Measurements from ENCODE around the gene ABCC1. TPM values are rescaled to one million over a fixed set of nuclear protein-coding genes. Genes with fewer than 3 reads are reported as not detected.
A peak's percentile ranks its signal among the peaks of the same experiment; 100 is the strongest.

Gene ABCC1
- total RNA-seq (3.0 TPM), polyA plus RNA-seq (ENCODE audit: insufficient read depth in 1 of 8, insufficient read length in 8 of 8, low replicate concordance in 1 of 8) (1 to 10 TPM; 3.9 to 8.5 (median 5.8) TPM)
- long read RNA-seq, donor 1, partial matches to known transcripts = 0 of 1 reads
- long read RNA-seq, donor 1, other reads (novel, unspliced or antisense) = 0 of 1 reads
- long read RNA-seq, donor 2 = 0 reads
- long read RNA-seq, donor 3, partial matches to known transcripts = 0 of 1 reads
- long read RNA-seq, donor 3, other reads (novel, unspliced or antisense) = 0 of 1 reads
- long read RNA-seq, donor 4 = 0 reads
- long read RNA-seq, donor 5, full-length matches to known transcripts = 1 of 1 reads
- long read RNA-seq, donor 5, partial matches to known transcripts = 0 of 1 reads
- long read RNA-seq, donor 5, other reads (novel, unspliced or antisense) = 0 of 1 reads
- long read RNA-seq, donor 6 = 0 reads
- long read RNA-seq, donor 7 = 0 reads
- long read RNA-seq, donor 8 = 0 reads
- long read RNA-seq, donor 9 = 0 reads
- long read RNA-seq, donor 10, full-length matches to known transcripts = 1 of 1 reads
- long read RNA-seq, donor 10, partial matches to known transcripts = 0 of 1 reads
- long read RNA-seq, donor 10, other reads (novel, unspliced or antisense) = 0 of 1 reads
- long read RNA-seq, donor 11, partial matches to known transcripts = 6 of 6 reads
- long read RNA-seq, donor 11, other reads (novel, unspliced or antisense) = 0 of 6 reads

GRCh38 chr16:15949210-15950160, at the start of gene ABCC1:
Gene ABCC1 (plus strand): TSS chr16:15949616. CDS start chr16:15949752, 136 bp downstream.
- WGBS (ENCODE audit: insufficient coverage) = under 1% methylated on average over 92 of the region's 112 CpGs
- no peaks in the 10 kb centered on the region for H3K9me3 ChIP-seq (replicated peaks; ENCODE audit: control insufficient read depth, low read depth, low read length)
- H3K4me1 ChIP-seq (ENCODE audit: control insufficient read depth, insufficient read depth, low read length) = peaks cover 16% of the 10 kb centered on the region
- H3K4me3 ChIP-seq (ENCODE audit: low read length) = peak within 1 kb of the TSS; percentile 55
- DNase-seq = peak; percentile 59
- no peaks in the 10 kb centered on the region for H3K36me3 ChIP-seq (ENCODE audit: control insufficient read depth, insufficient read depth, low read length)
- H3K27ac ChIP-seq (ENCODE audit: low read length) = peak within 1 kb of the TSS; percentile 51
- peaks cover 7% of the 10 kb centered on the region for H3K27me3 ChIP-seq (ENCODE audit: control insufficient read depth, insufficient read depth, low read length)

- no peak overlapping the region for H3K27ac ChIP-seq (ENCODE audit: low read length)
- no peak overlapping the region for H3K4me3 ChIP-seq (ENCODE audit: low read length)
- no peaks in the 10 kb centered on the region for H3K27me3 ChIP-seq (ENCODE audit: control insufficient read depth, insufficient read depth, low read length)
- no peak for DNase-seq
- H3K36me3 ChIP-seq (ENCODE audit: control insufficient read depth, insufficient read depth, low read length) = no peaks in the 10 kb centered on the region
- H3K9me3 ChIP-seq (replicated peaks; ENCODE audit: control insufficient read depth, low read depth, low read length) = no peaks in the 10 kb centered on the region
- H3K4me1 ChIP-seq (ENCODE audit: control insufficient read depth, insufficient read depth, low read length) = no peaks in the 10 kb centered on the region
- WGBS (ENCODE audit: insufficient coverage) = no CpG with 5 or more reads among the region's 3 CpGs
These were observed 49.1 kb upstream of the ABCC1 start for GRCh38 chr16:15900357-15900756.

GRCh38 chr16:15900901-15901500, 48.4 kb upstream of the ABCC1 start:
- no peak overlapping the region for H3K27ac ChIP-seq (ENCODE audit: low read length)
- DNase-seq = no peak
- no peak overlapping the region for H3K4me3 ChIP-seq (ENCODE audit: low read length)
- H3K4me1 ChIP-seq (ENCODE audit: control insufficient read depth, insufficient read depth, low read length) = no peaks in the 10 kb centered on the region
- no peaks in the 10 kb centered on the region for H3K9me3 ChIP-seq (replicated peaks; ENCODE audit: control insufficient read depth, low read depth, low read length)
- WGBS (ENCODE audit: insufficient coverage) = 69% methylated on average over 2 of the region's 6 CpGs
- H3K27me3 ChIP-seq (ENCODE audit: control insufficient read depth, insufficient read depth, low read length) = no peaks in the 10 kb centered on the region
- H3K36me3 ChIP-seq (ENCODE audit: control insufficient read depth, insufficient read depth, low read length) = no peaks in the 10 kb centered on the region

GRCh38 chr16:15903960-15904359, 45.5 kb upstream of the ABCC1 start:
- DNase-seq = no peak
- H3K9me3 ChIP-seq (replicated peaks; ENCODE audit: control insufficient read depth, low read depth, low read length) = peaks cover 3% of the 10 kb centered on the region
- no peaks in the 10 kb centered on the region for H3K4me1 ChIP-seq (ENCODE audit: control insufficient read depth, insufficient read depth, low read length)
- H3K36me3 ChIP-seq (ENCODE audit: control insufficient read depth, insufficient read depth, low read length) = no peaks in the 10 kb centered on the region
- WGBS (ENCODE audit: insufficient coverage) = 92% methylated on average over 2 of the region's 5 CpGs
- H3K27me3 ChIP-seq (ENCODE audit: control insufficient read depth, insufficient read depth, low read length) = no peaks in the 10 kb centered on the region
- no peak overlapping the region for H3K27ac ChIP-seq (ENCODE audit: low read length)
- H3K4me3 ChIP-seq (ENCODE audit: low read length) = no peak overlapping the region

GRCh38 chr16:15906439-15906838, 43.0 kb upstream of the ABCC1 start:
- WGBS (ENCODE audit: insufficient coverage) = 100% methylated on average over 1 of the region's 2 CpGs
- Histone ChIP-seq H3K4me3 (ENCODE audit: low read length) (no peak overlapping the region), H3K9me3 (replicated peaks; ENCODE audit: control insufficient read depth, low read depth, low read length) (peaks cover 3% of the 10 kb centered on the region), H3K27ac (ENCODE audit: low read length) (no peak overlapping the region), H3K4me1 (ENCODE audit: control insufficient read depth, insufficient read depth, low read length) (no peaks in the 10 kb centered on the region), H3K36me3 (ENCODE audit: control insufficient read depth, insufficient read depth, low read length) (no peaks in the 10 kb centered on the region), H3K27me3 (ENCODE audit: control insufficient read depth, insufficient read depth, low read length) (no peaks in the 10 kb centered on the region)
- no peak for DNase-seq

GRCh38 chr16:15907863-15908478, 41.4 kb upstream of the ABCC1 start:
- Histone ChIP-seq H3K27me3 (ENCODE audit: control insufficient read depth, insufficient read depth, low read length) (no peaks in the 10 kb centered on the region), H3K36me3 (ENCODE audit: control insufficient read depth, insufficient read depth, low read length) (no peaks in the 10 kb centered on the region), H3K4me3 (ENCODE audit: low read length) (no peak overlapping the region), H3K9me3 (replicated peaks; ENCODE audit: control insufficient read depth, low read depth, low read length) (peaks cover 3% of the 10 kb centered on the region), H3K4me1 (ENCODE audit: control insufficient read depth, insufficient read depth, low read length) (no peaks in the 10 kb centered on the region), H3K27ac (ENCODE audit: low read length) (no peak overlapping the region)
- no peak for DNase-seq
- WGBS (ENCODE audit: insufficient coverage) = 51% methylated on average over 5 of the region's 7 CpGs

- 87% methylated on average over 1 of the region's 3 CpGs for WGBS (ENCODE audit: insufficient coverage)
- DNase-seq = no peak
- Histone ChIP-seq H3K4me1 (ENCODE audit: control insufficient read depth, insufficient read depth, low read length) (no peaks in the 10 kb centered on the region), H3K36me3 (ENCODE audit: control insufficient read depth, insufficient read depth, low read length) (no peaks in the 10 kb centered on the region), H3K27me3 (ENCODE audit: control insufficient read depth, insufficient read depth, low read length) (no peaks in the 10 kb centered on the region), H3K27ac (ENCODE audit: low read length) (no peak overlapping the region), H3K4me3 (ENCODE audit: low read length) (no peak overlapping the region), H3K9me3 (replicated peaks; ENCODE audit: control insufficient read depth, low read depth, low read length) (peaks cover 3% of the 10 kb centered on the region)
These were observed 38.2 kb upstream of the ABCC1 start for GRCh38 chr16:15911198-15911597.

- Histone ChIP-seq H3K27ac (ENCODE audit: low read length) (no peak overlapping the region), H3K9me3 (replicated peaks; ENCODE audit: control insufficient read depth, low read depth, low read length) (no peaks in the 10 kb centered on the region), H3K27me3 (ENCODE audit: control insufficient read depth, insufficient read depth, low read length) (no peaks in the 10 kb centered on the region), H3K4me3 (ENCODE audit: low read length) (no peak overlapping the region), H3K36me3 (ENCODE audit: control insufficient read depth, insufficient read depth, low read length) (no peaks in the 10 kb centered on the region), H3K4me1 (ENCODE audit: control insufficient read depth, insufficient read depth, low read length) (no peaks in the 10 kb centered on the region)
- 36% methylated on average over 3 of the region's 7 CpGs for WGBS (ENCODE audit: insufficient coverage)
- DNase-seq = no peak
These were observed 36.2 kb upstream of the ABCC1 start for GRCh38 chr16:15913046-15913698.

- WGBS (ENCODE audit: insufficient coverage) = no CpG with 5 or more reads among the region's 5 CpGs
- H3K4me1 ChIP-seq (ENCODE audit: control insufficient read depth, insufficient read depth, low read length) = no peaks in the 10 kb centered on the region
- no peak overlapping the region for H3K27ac ChIP-seq (ENCODE audit: low read length)
These were observed 33.8 kb upstream of the ABCC1 start for GRCh38 chr16:15915555-15916081.

More at GRCh38 chr16:15915555-15916081, 33.8 kb upstream of the ABCC1 start:
- H3K27me3 ChIP-seq (ENCODE audit: control insufficient read depth, insufficient read depth, low read length) = no peaks in the 10 kb centered on the region
- H3K9me3 ChIP-seq (replicated peaks; ENCODE audit: control insufficient read depth, low read depth, low read length) = no peaks in the 10 kb centered on the region
- no peaks in the 10 kb centered on the region for H3K36me3 ChIP-seq (ENCODE audit: control insufficient read depth, insufficient read depth, low read length)
- DNase-seq = no peak
- no peak overlapping the region for H3K4me3 ChIP-seq (ENCODE audit: low read length)

All from muscle of leg (tissue), 16 donors.